Occipital lobe (tissue), 2 donors: Measurements from ENCODE around the gene CFAP299. TPM values are rescaled to one million over a fixed set of nuclear protein-coding genes. Genes with fewer than 3 reads are reported as not detected.

Experiments used
- DNase-seq: peaks from one replicate; lab custom pipeline; 2025; lab: John Stamatoyannopoulos, UW
- total RNA-seq: library from RNA; depleted of rRNA; stranded (reverse); fragments of >200 nt; gene quantifications from one replicate; pipeline ENCODE4 v1.2.3, GENCODE V29; 2014

CFAP299 gene
- total RNA-seq, 1 donor from 2014 or later = 1.1 TPM

GRCh38 chr4:80814266-80814665, 478.7 kb downstream of the CFAP299 start:
- no peak for DNase-seq

- DNase-seq = no peak
Observed at GRCh38 chr4:80831383-80832361, 496.1 kb downstream of the CFAP299 start.

GRCh38 chr4:80839281-80839680, 503.8 kb downstream of the CFAP299 start:
- no peak for DNase-seq

GRCh38 chr4:80839792-80840191, 504.3 kb downstream of the CFAP299 start:
- no peak for DNase-seq

GRCh38 chr4:80840396-80840795, 504.9 kb downstream of the CFAP299 start:
- no peak for DNase-seq

- no peak for DNase-seq
Observed at GRCh38 chr4:80841587-80842281, 506.2 kb downstream of the CFAP299 start.

- DNase-seq = no peak
Observed at GRCh38 chr4:80846210-80846609, 510.7 kb downstream of the CFAP299 start.

GRCh38 chr4:80852061-80852460, 516.5 kb downstream of the CFAP299 start:
- no peak for DNase-seq

GRCh38 chr4:80873571-80873970, 538.0 kb downstream of the CFAP299 start:
- no peak for DNase-seq

GRCh38 chr4:80874979-80875378, 539.4 kb downstream of the CFAP299 start:
- no peak for DNase-seq

GRCh38 chr4:80875642-80876041, 540.1 kb downstream of the CFAP299 start:
- no peak for DNase-seq

- DNase-seq = no peak
Observed at GRCh38 chr4:80876810-80877209, 541.3 kb downstream of the CFAP299 start.

- DNase-seq = no peak
Observed at GRCh38 chr4:80878218-80878617, 542.7 kb downstream of the CFAP299 start.

GRCh38 chr4:80897537-80898303, 562.2 kb downstream of the CFAP299 start:
- DNase-seq = no peak

- no peak for DNase-seq
Observed at GRCh38 chr4:80900908-80901307, 565.4 kb downstream of the CFAP299 start.

GRCh38 chr4:80903020-80903419, 567.5 kb downstream of the CFAP299 start:
- DNase-seq = no peak

- DNase-seq = no peak
Observed at GRCh38 chr4:80909938-80910337, 574.4 kb downstream of the CFAP299 start.

- no peak for DNase-seq
Observed at GRCh38 chr4:80911458-80911857, 575.9 kb downstream of the CFAP299 start.

GRCh38 chr4:80912350-80912749, 576.8 kb downstream of the CFAP299 start:
- DNase-seq = no peak

- DNase-seq = no peak
Observed at GRCh38 chr4:80913381-80913780, 577.9 kb downstream of the CFAP299 start.

GRCh38 chr4:80916770-80917169, 581.2 kb downstream of the CFAP299 start:
- no peak for DNase-seq

- DNase-seq = no peak
Observed at GRCh38 chr4:80918004-80918403, 582.5 kb downstream of the CFAP299 start.
